ENCODE results near the gene B4GALNT4. TPM values are rescaled to one million over a fixed set of nuclear protein-coding genes. Genes with fewer than 3 reads are reported as not detected.

B4GALNT4 gene, protein sequence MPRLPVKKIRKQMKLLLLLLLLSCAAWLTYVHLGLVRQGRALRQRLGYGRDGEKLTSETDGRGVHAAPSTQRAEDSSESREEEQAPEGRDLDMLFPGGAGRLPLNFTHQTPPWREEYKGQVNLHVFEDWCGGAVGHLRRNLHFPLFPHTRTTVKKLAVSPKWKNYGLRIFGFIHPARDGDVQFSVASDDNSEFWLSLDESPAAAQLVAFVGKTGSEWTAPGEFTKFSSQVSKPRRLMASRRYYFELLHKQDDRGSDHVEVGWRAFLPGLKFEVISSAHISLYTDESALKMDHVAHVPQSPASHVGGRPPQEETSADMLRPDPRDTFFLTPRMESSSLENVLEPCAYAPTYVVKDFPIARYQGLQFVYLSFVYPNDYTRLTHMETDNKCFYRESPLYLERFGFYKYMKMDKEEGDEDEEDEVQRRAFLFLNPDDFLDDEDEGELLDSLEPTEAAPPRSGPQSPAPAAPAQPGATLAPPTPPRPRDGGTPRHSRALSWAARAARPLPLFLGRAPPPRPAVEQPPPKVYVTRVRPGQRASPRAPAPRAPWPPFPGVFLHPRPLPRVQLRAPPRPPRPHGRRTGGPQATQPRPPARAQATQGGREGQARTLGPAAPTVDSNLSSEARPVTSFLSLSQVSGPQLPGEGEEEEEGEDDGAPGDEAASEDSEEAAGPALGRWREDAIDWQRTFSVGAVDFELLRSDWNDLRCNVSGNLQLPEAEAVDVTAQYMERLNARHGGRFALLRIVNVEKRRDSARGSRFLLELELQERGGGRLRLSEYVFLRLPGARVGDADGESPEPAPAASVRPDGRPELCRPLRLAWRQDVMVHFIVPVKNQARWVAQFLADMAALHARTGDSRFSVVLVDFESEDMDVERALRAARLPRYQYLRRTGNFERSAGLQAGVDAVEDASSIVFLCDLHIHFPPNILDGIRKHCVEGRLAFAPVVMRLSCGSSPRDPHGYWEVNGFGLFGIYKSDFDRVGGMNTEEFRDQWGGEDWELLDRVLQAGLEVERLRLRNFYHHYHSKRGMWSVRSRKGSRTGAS
- total RNA-seq = 1.4 and 1.9 TPM in 2 replicates

DNA sequence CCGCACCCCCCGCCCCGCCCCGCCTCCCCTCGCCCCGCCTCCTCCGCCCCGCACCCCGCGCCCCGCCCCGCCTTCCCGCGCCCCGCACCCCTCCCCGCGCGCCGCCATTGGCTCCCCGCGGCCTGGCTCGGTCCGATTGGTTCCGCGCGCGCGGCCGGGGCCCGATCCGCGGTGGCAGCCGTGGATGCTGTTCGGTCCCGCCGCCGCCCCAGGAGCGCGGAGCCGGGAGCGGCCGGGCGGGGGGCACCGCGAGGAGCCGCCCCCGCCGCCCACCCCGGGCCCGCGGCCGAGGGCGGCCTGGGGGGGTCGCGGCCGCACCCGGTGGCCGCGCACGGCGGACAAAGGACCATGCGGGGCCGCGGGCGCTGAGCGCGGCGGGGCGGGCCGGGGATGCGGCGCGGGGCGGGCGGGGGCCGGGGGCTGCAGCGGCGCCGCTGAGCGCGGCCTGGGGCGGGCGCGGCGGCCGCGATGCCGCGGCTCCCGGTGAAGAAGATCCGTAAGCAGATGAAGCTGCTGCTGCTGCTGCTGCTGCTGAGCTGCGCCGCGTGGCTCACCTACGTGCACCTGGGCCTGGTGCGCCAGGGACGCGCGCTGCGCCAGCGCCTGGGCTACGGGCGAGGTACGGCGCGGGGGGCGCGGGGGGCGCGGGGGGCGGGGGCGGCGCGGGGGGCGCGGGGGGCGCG is at the start of gene B4GALNT4:
TSS of gene B4GALNT4 (plus strand) at position 164 of the 683 bp plus-strand sequence. CDS start at position 469, 305 bp downstream.

DNA sequence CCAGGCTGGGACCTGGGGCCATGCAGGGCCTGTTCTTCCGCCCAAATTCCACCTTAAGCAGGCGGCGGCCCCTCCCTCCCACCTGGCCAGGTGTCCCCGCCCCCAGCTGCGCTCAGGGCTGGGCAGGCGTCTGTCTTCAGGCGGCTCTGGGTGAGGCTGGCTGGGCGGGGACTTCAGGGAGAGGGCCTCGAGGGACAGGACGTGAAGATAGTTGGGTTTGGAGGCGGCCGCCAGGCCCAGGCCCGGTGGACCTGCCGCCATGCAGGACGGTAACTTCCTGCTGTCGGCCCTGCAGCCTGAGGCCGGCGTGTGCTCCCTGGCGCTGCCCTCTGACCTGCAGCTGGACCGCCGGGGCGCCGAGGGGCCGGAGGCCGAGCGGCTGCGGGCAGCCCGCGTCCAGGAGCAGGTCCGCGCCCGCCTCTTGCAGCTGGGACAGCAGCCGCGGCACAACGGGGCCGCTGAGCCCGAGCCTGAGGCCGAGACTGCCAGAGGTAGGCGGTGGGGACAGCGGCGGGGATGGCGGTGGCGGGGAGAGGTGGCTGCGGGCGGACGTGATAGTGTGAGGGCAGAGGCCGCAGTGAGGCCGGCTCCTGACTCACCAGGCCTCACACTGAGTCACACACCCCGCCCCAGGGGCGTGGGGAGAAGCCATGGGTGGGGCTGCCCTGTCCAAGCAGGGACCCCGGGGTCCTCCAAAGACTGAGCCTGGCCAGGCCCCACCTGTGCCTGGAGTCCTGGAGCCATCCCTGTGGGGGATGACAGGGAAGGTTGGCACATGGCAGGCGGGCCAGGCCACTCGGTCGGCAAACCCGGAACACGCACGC is 24.9 kb downstream of the B4GALNT4 start, which contains the start of gene PKP3:
TSS of gene PKP3 (plus strand) at position 176 of the 824 bp plus-strand sequence. CDS start at position 260, 84 bp downstream.

Other genes starting within 250 kb of the B4GALNT4 start
- not detected in 2 replicates for gene SCGB1C1, start 176.4 kb upstream of the B4GALNT4 start, total RNA-seq
- gene BET1L, start 162.1 kb upstream of the B4GALNT4 start, total RNA-seq = 16.6 and 19.0 TPM in 2 replicates
- 148 and 153 TPM in 2 replicates for gene RIC8A, start 161.8 kb upstream of the B4GALNT4 start, total RNA-seq
- gene SIRT3, start 133.2 kb upstream of the B4GALNT4 start, total RNA-seq = 5.9 and 7.9 TPM in 2 replicates
- gene PSMD13, start 132.5 kb upstream of the B4GALNT4 start, total RNA-seq = 104 and 229 TPM in 2 replicates
- not detected in 2 replicates for gene NLRP6, start 91.1 kb upstream of the B4GALNT4 start, total RNA-seq
- 3.3 and 9.6 TPM in 2 replicates for gene PGGHG, start 80.4 kb upstream of the B4GALNT4 start, total RNA-seq
- not detected in 2 replicates for gene IFITM5, start 70.0 kb upstream of the B4GALNT4 start, total RNA-seq
- 14.4 and 15.0 TPM in 2 replicates for gene IFITM2, start 61.7 kb upstream of the B4GALNT4 start, total RNA-seq
- gene IFITM1, start 55.5 kb upstream of the B4GALNT4 start, total RNA-seq = 7.1 and 10.7 TPM in 2 replicates
- 28.6 and 32.7 TPM in 2 replicates for gene IFITM3, start 48.6 kb upstream of the B4GALNT4 start, total RNA-seq
- 2.1 and 2.8 TPM in 2 replicates for gene PKP3, start 24.7 kb downstream of the B4GALNT4 start, total RNA-seq
- gene SIGIRR, start 45.5 kb downstream of the B4GALNT4 start, total RNA-seq = 11.3 and 18.6 TPM in 2 replicates
- gene ANO9, start 72.5 kb downstream of the B4GALNT4 start, total RNA-seq = not detected in 2 replicates
- gene PTDSS2, start 80.8 kb downstream of the B4GALNT4 start, total RNA-seq = 31.9 and 45.2 TPM in 2 replicates
- 187 and 255 TPM in 2 replicates for gene RNH1, start 137.7 kb downstream of the B4GALNT4 start, total RNA-seq
- gene HRAS, start 166.1 kb downstream of the B4GALNT4 start, total RNA-seq = 33.8 and 108 TPM in 2 replicates
- gene LRRC56, start 168.0 kb downstream of the B4GALNT4 start, total RNA-seq = 0.38 and 0.56 TPM in 2 replicates
- under 0.01 and 0.85 TPM in 2 replicates for gene LMNTD2, start 191.2 kb downstream of the B4GALNT4 start, total RNA-seq
- gene RASSF7, start 191.5 kb downstream of the B4GALNT4 start, total RNA-seq = 5.9 and 6.2 TPM in 2 replicates
- gene PHRF1, start 207.0 kb downstream of the B4GALNT4 start, total RNA-seq = 22.3 and 28.4 TPM in 2 replicates
- 6.3 and 7.9 TPM in 2 replicates for gene IRF7, start 246.5 kb downstream of the B4GALNT4 start, total RNA-seq